T-helper 1 cell treated with Interleukin-12 subunit alpha and Interleukin-12 subunit beta and Interleukin-4 antibody, amounts not matched to agents 30 μg/mL and 1 μg/mL, for 36 hours (primary cell): ENCODE results near the gene BCAR1.

ENCODE experiments used
- H3K27ac Mint-ChIP-seq: one replicate; pipeline ENCODE4 v1.8.0; 2021; ENCODE audit warnings: mild to moderate bottlenecking, mixed read lengths
- H3K27me3 Mint-ChIP-seq: one replicate; pipeline ENCODE4 v1.8.0; 2021; ENCODE audit warnings: low read depth, mixed read lengths
- H3K36me3 Mint-ChIP-seq: one replicate; pipeline ENCODE4 v1.8.0; 2021; ENCODE audit warnings: low read depth, mixed read lengths
- H3K4me1 Mint-ChIP-seq: one replicate; pipeline ENCODE4 v1.8.0; 2021; ENCODE audit warnings: low read depth, mixed read lengths
- H3K4me3 Mint-ChIP-seq: one replicate; pipeline ENCODE4 v1.8.0; 2021; ENCODE audit warnings: mild to moderate bottlenecking, moderate library complexity, mixed read lengths
- H3K9me3 Mint-ChIP-seq: one replicate; pipeline ENCODE4 v1.8.0; 2021; ENCODE audit warnings: mixed read lengths

Gene BCAR1

GRCh38 chr16:75254359-75254837 is 3.0 kb upstream of the BCAR1 start:
- Mint-ChIP-seq H3K27ac (no peak overlapping the region), H3K27me3 (peaks cover 35% of the 10 kb centered on the region), H3K36me3 (no peaks in the 10 kb centered on the region), H3K4me1 (peaks cover 2% of the 10 kb centered on the region), H3K9me3 (no peaks in the 10 kb centered on the region), H3K4me3 (no peak overlapping the region)

DNA sequence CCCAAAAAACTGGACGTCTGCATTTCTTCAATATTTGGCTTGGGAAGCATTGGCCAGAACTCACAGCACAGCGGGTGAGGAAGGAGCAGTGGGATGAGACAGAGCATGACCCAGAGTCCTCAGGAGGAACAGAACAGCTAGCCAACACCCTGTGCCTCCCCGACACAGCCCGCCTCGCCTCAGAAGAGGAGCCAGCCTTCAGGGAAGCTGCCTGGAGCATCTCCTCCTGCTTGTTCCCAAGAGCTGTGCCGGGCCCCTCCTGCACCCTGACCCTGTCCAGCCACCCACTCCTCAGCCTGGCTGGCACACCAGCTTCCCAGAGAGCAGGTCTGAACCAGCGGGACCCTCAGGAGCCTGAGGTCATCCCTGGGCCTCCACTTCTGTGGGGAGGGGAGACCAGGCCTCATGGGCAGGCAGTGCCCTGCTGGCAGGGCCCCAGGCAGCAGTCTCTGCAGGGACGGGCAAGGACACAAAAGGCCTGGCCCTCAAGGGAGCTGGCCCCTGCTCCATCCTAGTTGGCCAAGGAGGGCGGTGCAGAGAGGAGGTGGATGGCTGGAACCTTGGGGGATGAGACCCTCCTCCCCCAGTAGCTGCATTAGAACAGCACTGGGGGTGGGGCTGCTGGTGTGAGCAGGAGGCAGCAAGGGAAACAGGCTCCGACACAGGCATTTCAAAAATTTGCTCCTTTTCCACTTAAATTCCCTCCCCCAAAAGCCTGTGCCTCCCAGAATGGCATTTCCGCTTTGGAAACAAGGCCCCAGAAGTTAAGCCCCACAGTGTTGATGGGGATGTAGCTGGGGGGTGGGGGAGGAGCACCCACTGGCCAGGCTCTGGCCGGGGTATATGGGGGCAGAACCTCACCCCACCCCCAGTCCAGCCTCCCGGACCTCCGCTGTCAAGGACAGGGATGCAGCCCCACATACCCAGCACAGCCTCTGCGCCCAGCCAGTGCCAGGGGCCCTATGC is 1.8 kb upstream of the BCAR1 start:
- H3K4me1 Mint-ChIP-seq = peaks cover 2% of the 10 kb centered on the region
- no peak overlapping the region for H3K27ac Mint-ChIP-seq
- H3K27me3 Mint-ChIP-seq = peaks cover 42% of the 10 kb centered on the region
- no peak overlapping the region for H3K4me3 Mint-ChIP-seq
- H3K36me3 Mint-ChIP-seq = no peaks in the 10 kb centered on the region
- H3K9me3 Mint-ChIP-seq = no peaks in the 10 kb centered on the region

- Mint-ChIP-seq H3K4me1 (peaks cover 2% of the 10 kb centered on the region), H3K4me3 (peak overlapping the region; percentile 34), H3K9me3 (no peaks in the 10 kb centered on the region), H3K36me3 (no peaks in the 10 kb centered on the region), H3K27ac (no peak overlapping the region), H3K27me3 (peaks cover 48% of the 10 kb centered on the region)
Observed at GRCh38 chr16:75252049-75252864, 833 bp upstream of the BCAR1 start.

DNA sequence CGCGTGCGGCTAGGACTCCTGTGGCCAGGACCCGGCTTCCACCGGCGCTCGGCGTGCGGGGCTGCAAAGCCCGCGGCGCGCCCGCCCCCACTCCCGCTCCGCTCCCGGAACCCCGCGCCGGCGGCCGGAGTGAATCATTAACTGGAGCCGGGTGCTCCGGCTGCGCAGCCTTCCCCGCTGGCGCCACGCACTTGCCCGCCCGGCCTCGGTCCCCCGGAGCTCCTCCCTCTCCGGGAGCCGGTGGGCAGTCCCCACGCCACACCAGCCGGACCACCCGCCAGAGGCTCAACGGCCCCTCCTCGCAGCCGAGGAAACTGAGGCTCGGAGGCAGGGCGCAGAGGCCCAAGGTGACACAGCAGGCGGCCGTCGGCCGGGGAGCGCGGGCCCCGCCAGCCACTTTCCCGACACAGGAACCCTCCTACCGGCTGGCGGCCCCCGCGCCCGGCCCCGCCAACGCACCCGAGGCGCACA is 580 bp downstream of the BCAR1 start:
- Mint-ChIP-seq H3K27me3 (peaks cover 48% of the 10 kb centered on the region), H3K36me3 (no peaks in the 10 kb centered on the region), H3K9me3 (no peaks in the 10 kb centered on the region), H3K27ac (no peak overlapping the region), H3K4me1 (peaks cover 2% of the 10 kb centered on the region), H3K4me3 (no peak overlapping the region)

GRCh38 chr16:75250089-75250808 is 1.2 kb downstream of the BCAR1 start:
- Mint-ChIP-seq H3K9me3 (no peaks in the 10 kb centered on the region), H3K27ac (no peak overlapping the region), H3K4me3 (no peak overlapping the region), H3K36me3 (no peaks in the 10 kb centered on the region), H3K27me3 (peaks cover 48% of the 10 kb centered on the region), H3K4me1 (peaks cover 2% of the 10 kb centered on the region)

DNA sequence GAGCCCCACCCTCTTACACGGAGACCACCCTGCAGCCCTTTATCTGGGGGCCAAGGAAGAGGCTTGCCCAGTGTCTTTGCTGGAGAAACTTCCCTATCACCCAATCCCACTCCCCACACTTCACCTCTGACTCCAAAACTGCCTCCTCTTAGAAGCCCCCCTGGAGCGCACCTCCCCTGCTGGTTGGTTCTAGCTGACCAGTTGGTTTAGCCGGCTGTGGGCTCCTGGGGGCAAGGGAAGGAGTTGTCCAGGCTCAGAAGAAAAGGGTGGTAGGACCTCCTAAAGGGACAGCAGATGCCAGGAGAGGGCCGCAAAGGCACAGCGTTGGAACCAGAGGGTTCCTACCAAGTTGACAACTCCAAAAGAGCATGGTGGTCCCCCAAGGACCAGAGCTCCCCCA is 2.0 kb downstream of the BCAR1 start:
- Mint-ChIP-seq H3K4me3 (no peak overlapping the region), H3K36me3 (no peaks in the 10 kb centered on the region), H3K4me1 (peaks cover 2% of the 10 kb centered on the region), H3K27ac (no peak overlapping the region), H3K9me3 (no peaks in the 10 kb centered on the region), H3K27me3 (peaks cover 42% of the 10 kb centered on the region)

- Mint-ChIP-seq H3K27ac (no peak overlapping the region), H3K4me1 (peaks cover 2% of the 10 kb centered on the region), H3K36me3 (no peaks in the 10 kb centered on the region), H3K9me3 (no peaks in the 10 kb centered on the region), H3K4me3 (no peak overlapping the region), H3K27me3 (peaks cover 39% of the 10 kb centered on the region)
Observed at GRCh38 chr16:75248536-75249380, 2.7 kb downstream of the BCAR1 start.

GRCh38 chr16:75248142-75248535 is 3.3 kb downstream of the BCAR1 start:
- H3K4me3 Mint-ChIP-seq = no peak overlapping the region
- no peaks in the 10 kb centered on the region for H3K36me3 Mint-ChIP-seq
- H3K9me3 Mint-ChIP-seq = no peaks in the 10 kb centered on the region
- peaks cover 2% of the 10 kb centered on the region for H3K4me1 Mint-ChIP-seq
- no peak overlapping the region for H3K27ac Mint-ChIP-seq
- H3K27me3 Mint-ChIP-seq = peaks cover 39% of the 10 kb centered on the region

GRCh38 chr16:75247249-75247648 is 4.2 kb downstream of the BCAR1 start:
- H3K4me3 Mint-ChIP-seq = no peak overlapping the region
- peaks cover 32% of the 10 kb centered on the region for H3K27me3 Mint-ChIP-seq
- no peaks in the 10 kb centered on the region for H3K36me3 Mint-ChIP-seq
- no peaks in the 10 kb centered on the region for H3K9me3 Mint-ChIP-seq
- H3K27ac Mint-ChIP-seq = no peak overlapping the region
- H3K4me1 Mint-ChIP-seq = peaks cover 2% of the 10 kb centered on the region

- no peaks in the 10 kb centered on the region for H3K9me3 Mint-ChIP-seq
- peaks cover 26% of the 10 kb centered on the region for H3K27me3 Mint-ChIP-seq
- no peaks in the 10 kb centered on the region for H3K4me1 Mint-ChIP-seq
- no peaks in the 10 kb centered on the region for H3K36me3 Mint-ChIP-seq
- H3K27ac Mint-ChIP-seq = no peak overlapping the region
- no peak overlapping the region for H3K4me3 Mint-ChIP-seq
Observed at GRCh38 chr16:75246504-75247205, 4.8 kb downstream of the BCAR1 start.

- Mint-ChIP-seq H3K9me3 (no peaks in the 10 kb centered on the region), H3K4me3 (no peak overlapping the region), H3K27ac (no peak overlapping the region), H3K36me3 (no peaks in the 10 kb centered on the region), H3K27me3 (peaks cover 20% of the 10 kb centered on the region), H3K4me1 (no peaks in the 10 kb centered on the region)
Observed at GRCh38 chr16:75244844-75245758, 6.3 kb downstream of the BCAR1 start.

GRCh38 chr16:75244225-75244809 is 7.1 kb downstream of the BCAR1 start:
- Mint-ChIP-seq H3K4me3 (no peak overlapping the region), H3K27ac (no peak overlapping the region), H3K4me1 (no peaks in the 10 kb centered on the region), H3K36me3 (no peaks in the 10 kb centered on the region), H3K9me3 (no peaks in the 10 kb centered on the region), H3K27me3 (peaks cover 12% of the 10 kb centered on the region)
